OCI-LY1 (cell line): ENCODE results near the gene DMRT1.

ENCODE experiments used
- H2AFZ ChIP-seq: fragments of 200-600 bp; sonication (generic), shearing (Covaris generic); 2 replicates; pipeline ENCODE4 v1.6.0; 2014; ENCODE audit warnings: antibody characterized with exemption, mild to moderate bottlenecking, low read length
- H3F3A ChIP-seq: fragments of 200-600 bp; sonication (generic), shearing (Covaris generic); 2 replicates; pipeline ENCODE4 v1.6.0; 2014; ENCODE audit warnings: mild to moderate bottlenecking, antibody characterized with exemption, low read length, moderate library complexity; ENCODE audit not compliant: insufficient read depth
- H3K27ac ChIP-seq: fragments of 200-600 bp; sonication (generic); 2 replicates; pipeline ENCODE4 v1.5.1; 2014; ENCODE audit warnings: low read length, mixed run types, mild to moderate bottlenecking, low read depth; ENCODE audit not compliant: poor library complexity, severe bottlenecking
- H3K27me3 ChIP-seq: fragments of 200-600 bp; sonication (generic); 2 replicates; pipeline ENCODE4 v1.6.0; 2014; ENCODE audit warnings: antibody characterized with exemption, mild to moderate bottlenecking, low read length, moderate library complexity; ENCODE audit not compliant: insufficient read depth
- H3K36me3 ChIP-seq: fragments of 200-600 bp; sonication (generic); 2 replicates; pipeline ENCODE4 v1.6.1; 2014; ENCODE audit warnings: mild to moderate bottlenecking, antibody characterized with exemption, low read length, moderate library complexity, mixed read lengths; ENCODE audit not compliant: insufficient read depth
- H3K4me1 ChIP-seq: fragments of 200-600 bp; sonication (generic); 2 replicates; pipeline ENCODE4 v1.5.1; 2014; ENCODE audit warnings: mild to moderate bottlenecking, low read length, moderate library complexity; ENCODE audit not compliant: insufficient read depth, severe bottlenecking
- H3K4me2 ChIP-seq: fragments of 200-600 bp; sonication (generic), shearing (Covaris generic); 2 replicates; pipeline ENCODE4 v1.6.1; 2014; ENCODE audit warnings: low read length
- H3K4me3 ChIP-seq: fragments of 200-600 bp; sonication (generic); 2 replicates; pipeline ENCODE4 v1.5.1; 2014; ENCODE audit warnings: low read length, low read depth, mild to moderate bottlenecking, mixed read lengths; ENCODE audit not compliant: poor library complexity, severe bottlenecking
- H3K79me2 ChIP-seq: fragments of 200-600 bp; shearing (Covaris generic); 2 replicates; pipeline ENCODE4 v1.6.1; 2016; ENCODE audit warnings: mixed run types, low read length, mixed read lengths; ENCODE audit not compliant: insufficient read depth
- H3K9ac ChIP-seq: fragments of 200-600 bp; sonication (generic), shearing (Covaris generic); 2 replicates; pipeline ENCODE4 v1.6.1; 2014; ENCODE audit warnings: mild to moderate bottlenecking, low read length, mixed read lengths
- H3K9me2 ChIP-seq: fragments of 200-600 bp; sonication (generic), shearing (Covaris generic); 2 replicates; pipeline ENCODE4 v1.6.1; 2014; ENCODE audit warnings: low read depth, mild to moderate bottlenecking, low read length, mixed read lengths
- H3K9me3 ChIP-seq: fragments of 200-600 bp; shearing (Covaris generic); 2 replicates; pipeline ENCODE4 v1.6.1; 2014; ENCODE audit warnings: low read length, mixed read lengths
- H4K20me1 ChIP-seq: fragments of 200-600 bp; sonication (generic), shearing (Covaris generic); 2 replicates; pipeline ENCODE4 v1.6.0; 2016; ENCODE audit warnings: mild to moderate bottlenecking, low read length; ENCODE audit not compliant: insufficient read depth
- CTCF ChIP-seq: fragments of 200-600 bp; sonication (generic), shearing (Covaris generic); IDR thresholded peaks from 2 replicates; pipeline ENCODE4 v1.5.1; 2017; ENCODE audit warnings: mild to moderate bottlenecking, antibody characterized with exemption, low read length, moderate library complexity, mixed read lengths
- EZH2 ChIP-seq: fragments of 200-600 bp; sonication (generic), shearing (Covaris generic); IDR thresholded peaks from 2 replicates; pipeline ENCODE4 v1.8.0; 2017; ENCODE audit warnings: borderline replicate concordance, mixed run types, mild to moderate bottlenecking, antibody characterized with exemption, low read length, moderate library complexity, mixed read lengths

Gene DMRT1

GRCh38 chr9:959914-960313 lies 118.4 kb downstream of the DMRT1 start:
- no peaks in the 10 kb centered on the region for H3K36me3 ChIP-seq
- TF ChIP-seq CTCF = no peak
- no peak for TF ChIP-seq EZH2
- no peaks in the 10 kb centered on the region for H3K9me3 ChIP-seq
- H3K4me2 ChIP-seq = no peak overlapping the region
- H3K9me2 ChIP-seq = no peaks in the 10 kb centered on the region
- H4K20me1 ChIP-seq = no peaks in the 10 kb centered on the region
- H3K4me1 ChIP-seq = no peaks in the 10 kb centered on the region
- H3K27ac ChIP-seq = no peak overlapping the region
- H3K4me3 ChIP-seq = no peak overlapping the region
- H3K27me3 ChIP-seq = no peaks in the 10 kb centered on the region
- H3K79me2 ChIP-seq = no peaks in the 10 kb centered on the region
- H3K9ac ChIP-seq = no peak overlapping the region
- H2AFZ ChIP-seq = no peak overlapping the region
- no peaks in the 10 kb centered on the region for H3F3A ChIP-seq

GRCh38 chr9:962023-962422 lies 120.5 kb downstream of the DMRT1 start:
- Histone ChIP-seq H4K20me1 (no peaks in the 10 kb centered on the region), H3K4me3 (no peak overlapping the region), H3K27ac (no peak overlapping the region), H3K9ac (no peak overlapping the region), H3K9me2 (no peaks in the 10 kb centered on the region), H3K4me1 (no peaks in the 10 kb centered on the region), H3F3A (no peaks in the 10 kb centered on the region), H3K9me3 (no peaks in the 10 kb centered on the region), H3K4me2 (no peak overlapping the region), H3K27me3 (no peaks in the 10 kb centered on the region), H3K36me3 (no peaks in the 10 kb centered on the region), H3K79me2 (no peaks in the 10 kb centered on the region), H2AFZ (no peak overlapping the region)
- TF ChIP-seq CTCF (no peak), EZH2 (no peak)

GRCh38 chr9:965497-965896 lies 124.0 kb downstream of the DMRT1 start:
- Histone ChIP-seq H3K9ac (no peak overlapping the region), H3K4me2 (no peak overlapping the region), H3K36me3 (no peaks in the 10 kb centered on the region), H2AFZ (no peak overlapping the region), H3K9me2 (no peaks in the 10 kb centered on the region), H3K9me3 (no peaks in the 10 kb centered on the region), H3K4me1 (peaks cover 9% of the 10 kb centered on the region), H3K4me3 (no peak overlapping the region), H3F3A (no peaks in the 10 kb centered on the region), H3K27me3 (no peaks in the 10 kb centered on the region), H3K27ac (no peak overlapping the region), H4K20me1 (no peaks in the 10 kb centered on the region), H3K79me2 (no peaks in the 10 kb centered on the region)
- TF ChIP-seq CTCF (no peak), EZH2 (no peak)
